Fibroblast of the aortic adventitia (primary cell): ENCODE results near the gene PNMA6E. TPM values are rescaled to one million over a fixed set of nuclear protein-coding genes. Genes with fewer than 3 reads are reported as not detected.

ENCODE experiments used
- DNase-seq: peaks from one replicate; pipeline ENCODE4 v3.0.0-alpha.2; 2010; ENCODE audit warnings: low read depth
- H3K4me3 ChIP-seq: 2 replicates; pipeline ENCODE4 v1.5.1; 2011; ENCODE audit warnings: low read depth, mild to moderate bottlenecking, control low read depth, low read length, moderate library complexity
- CTCF ChIP-seq: IDR thresholded peaks from 2 replicates; pipeline ENCODE4 v1.5.1; 2011; ENCODE audit warnings: mild to moderate bottlenecking, low read length, control low read depth, inconsistent platforms; ENCODE audit not compliant: insufficient read depth
- total RNA-seq: library from RNA; depleted of rRNA; stranded (reverse); fragments of >200 nt; gene quantifications from 2 replicates; pipeline ENCODE4 v1.2.3, GENCODE V29; 2012; ENCODE audit warnings: low replicate concordance

Gene PNMA6E
- total RNA-seq, 1 donor, result not detected

GRCh38 chrX:153382563-153383482 lies 18.3 kb downstream of the PNMA6E start:
- no peak for DNase-seq

GRCh38 chrX:153381684-153382532 lies 19.2 kb downstream of the PNMA6E start:
- peak; percentile 90 for DNase-seq
- TF ChIP-seq CTCF, result peak; percentile 33
- peak overlapping the region; percentile 22 for H3K4me3 ChIP-seq

More at GRCh38 chrX:153382563-153383482, 18.3 kb downstream of the PNMA6E start:
- TF ChIP-seq CTCF, result no peak
- no peak overlapping the region for H3K4me3 ChIP-seq

GRCh38 chrX:153380691-153381090 lies 20.5 kb downstream of the PNMA6E start:
- H3K4me3 ChIP-seq, result no peak overlapping the region
- TF ChIP-seq CTCF, result no peak
- DNase-seq, result no peak

DNA sequence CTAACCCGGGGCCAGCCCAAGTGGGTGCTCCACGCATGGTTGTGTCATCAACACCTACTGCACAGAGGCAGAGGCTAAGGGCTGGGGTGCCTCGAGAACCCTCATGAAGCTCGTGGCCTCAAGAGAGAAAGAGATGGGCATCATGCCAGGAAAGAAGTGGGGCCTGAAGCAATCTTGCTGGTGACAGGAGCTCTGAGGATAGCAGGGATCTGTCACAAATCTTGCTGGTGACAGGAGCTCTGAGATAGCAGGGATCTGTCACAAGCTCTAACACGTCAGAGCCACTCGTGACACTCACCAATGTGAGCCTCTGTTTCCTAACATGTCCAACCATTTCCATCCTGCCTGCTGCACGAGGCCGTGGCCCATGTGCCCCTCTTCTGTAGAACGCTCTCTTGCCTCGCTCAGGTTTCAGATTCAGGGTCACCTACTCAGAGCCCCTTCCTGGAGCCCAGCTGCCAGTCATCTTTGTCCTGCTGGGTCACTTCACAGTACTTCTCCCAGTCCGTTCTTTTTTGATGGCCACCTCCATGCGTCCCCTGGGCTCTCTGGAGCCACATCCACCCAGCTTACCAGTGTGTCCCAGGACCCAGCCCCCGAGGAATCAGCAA lies 21.1 kb downstream of the PNMA6E start:
- TF ChIP-seq CTCF, result no peak
- H3K4me3 ChIP-seq, result no peak overlapping the region
- no peak for DNase-seq

GRCh38 chrX:153379508-153379907 lies 21.6 kb downstream of the PNMA6E start:
- no peak for TF ChIP-seq CTCF
- DNase-seq, result no peak
- no peak overlapping the region for H3K4me3 ChIP-seq

GRCh38 chrX:153378607-153379006 lies 22.5 kb downstream of the PNMA6E start:
- no peak overlapping the region for H3K4me3 ChIP-seq
- DNase-seq, result no peak
- no peak for TF ChIP-seq CTCF
